HG03521 (cell line): ENCODE results near the gene MT1B.
"Not testable (repeated sequence)": the region's sequence is repeated elsewhere in the genome, so short reads cannot be mapped to it uniquely, and the experiment has no call there.

Source experiments
- ATAC-seq: cut with Tn5 transposase; IDR thresholded peaks from one replicate; pipeline ENCODE4 v1.9.1; 2021; ENCODE audit warnings: mild to moderate bottlenecking, moderate library complexity; ENCODE audit not compliant: unreplicated experiment

Gene MT1B

DNA sequence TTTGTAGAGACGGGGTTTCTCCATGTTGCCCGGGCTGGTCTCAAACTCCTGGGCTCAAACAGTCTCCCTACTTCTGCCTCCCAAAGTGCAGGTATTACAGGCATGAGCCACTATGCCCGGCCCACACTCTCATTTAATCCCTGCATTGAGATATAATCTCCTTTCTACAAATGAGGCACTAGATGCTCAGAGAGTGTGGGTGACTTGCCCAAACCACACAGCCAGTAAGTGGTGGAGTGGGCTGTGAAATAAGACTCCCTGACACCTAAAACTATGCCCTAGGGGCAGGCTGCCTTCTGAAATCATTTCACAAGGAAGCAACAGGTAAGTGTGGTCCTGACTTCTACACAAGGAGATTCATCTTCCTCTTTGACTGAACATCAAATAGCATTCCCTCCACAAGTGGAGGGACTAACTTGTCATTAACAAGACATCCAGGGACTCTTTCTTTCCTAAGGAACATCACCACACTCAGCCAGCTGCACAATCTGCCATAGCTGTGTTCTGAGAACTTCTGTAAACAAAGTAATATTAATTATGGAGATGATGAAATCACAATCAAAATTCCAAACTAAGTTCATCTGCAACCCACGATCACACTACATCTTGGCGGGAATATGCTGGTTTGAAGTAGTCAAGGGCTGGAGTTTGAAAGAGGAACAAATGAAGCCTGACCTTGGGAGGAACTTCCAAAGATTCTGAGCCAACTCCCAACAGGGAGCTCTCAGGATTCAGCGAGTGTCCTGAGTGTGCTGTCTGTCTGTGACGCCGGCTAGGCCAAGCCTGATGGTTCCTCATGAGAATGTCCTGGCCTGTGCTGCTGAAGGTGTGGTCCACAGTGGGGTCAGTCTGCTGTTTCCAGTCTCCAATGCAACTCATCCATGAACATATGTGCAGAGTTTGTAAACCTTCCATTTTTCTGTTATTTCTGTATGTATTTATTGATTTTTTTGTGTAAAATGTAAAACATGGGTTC lies 13.9 kb downstream of the MT1B start:
- ATAC-seq = not testable (repeated sequence)

DNA sequence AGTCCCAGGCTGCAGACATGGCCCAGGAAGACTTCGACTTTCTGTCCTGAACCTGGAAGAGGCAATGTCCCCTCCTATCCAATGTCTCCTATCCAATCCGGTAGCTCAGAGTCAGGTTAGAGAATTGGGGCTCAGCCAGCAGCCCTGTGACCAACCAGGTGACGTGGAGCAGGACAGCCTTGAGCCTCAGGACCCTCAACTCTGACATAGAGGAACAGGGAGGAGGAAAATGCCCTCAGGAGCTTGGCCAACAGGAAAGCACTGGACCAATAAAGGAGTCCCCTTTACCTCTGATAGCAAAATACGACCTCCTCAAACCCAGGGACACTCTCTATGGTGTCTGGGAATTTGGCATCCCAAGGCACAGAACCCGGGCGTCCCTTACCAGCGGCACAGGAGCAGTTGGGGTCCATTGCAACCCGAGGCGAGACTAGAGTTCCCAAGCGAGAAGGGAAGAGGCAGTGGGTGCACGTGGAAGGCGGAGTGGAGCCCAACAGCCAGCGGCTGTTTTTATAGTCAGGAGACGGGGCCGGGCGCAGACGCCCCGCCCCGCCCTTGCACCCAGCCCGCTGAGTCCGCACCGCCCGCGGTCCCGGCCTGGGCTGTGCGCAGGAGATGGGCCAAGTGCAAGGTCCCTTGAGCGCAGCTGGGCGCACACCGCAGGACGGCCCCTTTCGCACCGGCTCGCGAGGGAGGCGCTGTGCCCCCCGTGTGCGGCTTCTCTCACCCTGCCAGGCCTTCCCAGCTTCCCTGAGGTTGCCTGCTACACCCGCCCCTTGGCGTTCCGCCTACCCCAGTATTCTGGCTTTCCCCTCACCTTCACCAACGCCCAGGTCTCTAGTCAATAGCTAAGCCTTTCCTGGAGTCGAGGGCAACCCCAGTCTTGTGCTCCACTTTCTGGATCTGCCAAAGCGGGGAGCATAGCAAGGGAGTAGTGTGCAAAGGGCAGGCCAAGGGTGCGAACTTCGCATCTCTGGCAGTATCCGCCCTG lies 16.2 kb downstream of the MT1B start, which contains the start of gene MT1G:
TSS of gene MT1G (minus strand) at position 485 of the 991 bp plus-strand sequence. CDS start at position 413, 72 bp downstream.
- no peak for ATAC-seq

DNA sequence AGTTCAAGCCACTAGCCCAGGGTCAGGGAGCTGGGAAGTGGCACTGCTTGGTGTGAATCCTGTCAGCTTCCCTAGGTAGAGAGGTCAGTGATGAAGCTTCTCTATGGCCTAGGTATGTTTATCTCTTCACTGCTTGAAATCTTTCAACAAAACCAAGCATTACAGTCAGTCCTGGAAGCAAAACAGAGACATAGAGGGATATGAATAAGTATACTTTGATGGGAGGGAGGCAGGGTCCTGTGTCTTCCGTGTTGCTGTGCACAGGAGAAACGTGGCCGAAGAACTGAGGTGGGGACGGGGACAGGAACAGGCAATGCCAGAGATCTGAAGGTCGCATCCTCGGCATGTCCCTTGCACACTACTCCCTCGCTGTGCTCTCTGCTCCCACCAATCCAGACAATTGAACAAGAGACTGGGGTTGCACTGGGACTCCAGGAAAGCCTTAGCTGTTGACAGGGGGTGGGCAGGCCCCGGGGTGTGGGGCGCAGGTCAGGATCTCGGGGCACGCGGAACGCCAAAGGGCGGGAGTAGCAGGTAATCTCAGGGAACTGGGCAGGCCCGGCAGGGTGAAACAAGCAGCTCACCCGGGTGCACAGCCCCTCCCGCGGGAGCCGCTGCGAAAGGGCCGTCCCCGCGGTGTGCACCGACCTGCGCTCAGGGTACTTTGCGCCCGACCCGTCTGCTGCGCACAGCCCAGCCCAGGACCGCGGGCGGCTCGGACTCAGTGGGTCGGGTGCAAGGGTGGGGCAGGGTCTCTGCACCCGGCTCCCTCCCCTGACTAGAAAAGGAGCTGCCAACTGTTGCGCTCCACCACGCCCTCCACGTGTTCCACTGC lies 17.5 kb downstream of the MT1B start, which contains the start of gene MT1H:
TSS of gene MT1H (plus strand) at position 810 of the 835 bp plus-strand sequence. CDS start 71 bp downstream, outside the sequence.
- no peak for ATAC-seq

DNA sequence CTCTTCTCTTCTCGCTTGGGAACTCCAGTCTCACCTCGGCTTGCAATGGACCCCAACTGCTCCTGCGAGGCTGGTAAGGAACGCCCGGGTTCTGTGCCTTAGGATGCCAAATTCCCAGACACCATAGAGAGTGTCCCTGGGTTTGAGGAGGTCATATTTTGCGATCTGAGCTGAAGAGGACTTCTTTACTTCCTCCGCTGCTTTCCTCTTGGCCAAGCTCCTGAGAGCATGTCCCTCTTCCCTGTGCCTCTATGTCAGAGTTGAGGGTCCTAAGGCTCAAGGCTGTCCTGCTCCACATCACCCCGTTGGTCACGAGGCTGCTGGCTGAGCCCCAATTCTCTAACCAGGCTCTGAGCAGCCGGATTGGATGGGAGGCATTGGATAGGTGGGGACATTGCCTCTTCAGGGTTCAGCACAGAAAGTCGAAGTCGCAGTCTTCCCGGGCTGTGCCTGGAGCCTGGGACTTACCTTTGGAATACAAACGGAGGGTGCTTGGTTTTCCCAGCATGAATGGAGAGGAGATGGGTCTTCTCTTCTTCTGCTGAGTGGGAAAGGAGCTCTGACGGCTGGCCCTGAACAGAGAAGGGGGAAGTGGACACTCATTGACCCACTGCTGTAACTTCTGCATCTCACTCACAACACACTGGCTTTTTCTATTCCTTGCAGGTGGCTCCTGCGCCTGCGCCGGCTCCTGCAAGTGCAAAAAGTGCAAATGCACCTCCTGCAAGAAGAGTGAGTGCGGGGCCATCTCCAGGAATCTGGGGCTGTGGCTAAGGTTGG lies 18.3 kb downstream of the MT1B start:
- no peak for ATAC-seq

DNA sequence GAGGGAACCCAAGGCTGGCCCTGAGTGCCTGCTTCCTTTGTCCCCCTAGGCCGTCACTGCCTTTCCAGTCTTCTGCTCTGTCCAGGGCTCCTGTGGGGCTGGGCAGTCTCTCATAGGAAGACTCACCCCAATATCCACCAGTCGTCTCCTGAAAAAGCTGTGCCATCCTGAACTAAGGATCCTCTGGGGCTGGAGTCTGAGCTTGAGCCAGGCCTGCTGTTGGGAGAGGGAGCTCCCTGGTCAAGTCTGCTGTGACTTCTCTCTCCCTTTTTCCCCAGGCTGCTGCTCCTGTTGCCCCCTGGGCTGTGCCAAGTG lies 18.9 kb downstream of the MT1B start:
- ATAC-seq = no peak

DNA sequence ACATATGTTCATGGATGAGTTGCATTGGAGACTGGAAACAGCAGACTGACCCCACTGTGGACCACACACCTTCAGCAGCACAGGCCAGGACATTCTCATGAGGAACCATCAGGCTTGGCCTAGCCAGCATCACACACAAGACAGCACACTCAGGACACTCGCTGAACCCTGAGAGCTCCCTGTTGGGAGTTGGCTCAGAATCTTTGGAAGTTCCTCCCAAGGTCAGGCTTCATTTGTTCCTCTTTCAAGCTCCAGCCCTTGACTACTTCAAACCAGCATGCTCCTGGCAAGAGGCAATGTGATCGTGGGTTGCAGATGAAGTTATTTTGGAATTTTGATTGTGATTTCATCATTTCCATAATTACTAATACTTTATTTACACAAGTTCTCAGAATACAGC lies 20.0 kb downstream of the MT1B start:
- not testable (repeated sequence) for ATAC-seq

DNA sequence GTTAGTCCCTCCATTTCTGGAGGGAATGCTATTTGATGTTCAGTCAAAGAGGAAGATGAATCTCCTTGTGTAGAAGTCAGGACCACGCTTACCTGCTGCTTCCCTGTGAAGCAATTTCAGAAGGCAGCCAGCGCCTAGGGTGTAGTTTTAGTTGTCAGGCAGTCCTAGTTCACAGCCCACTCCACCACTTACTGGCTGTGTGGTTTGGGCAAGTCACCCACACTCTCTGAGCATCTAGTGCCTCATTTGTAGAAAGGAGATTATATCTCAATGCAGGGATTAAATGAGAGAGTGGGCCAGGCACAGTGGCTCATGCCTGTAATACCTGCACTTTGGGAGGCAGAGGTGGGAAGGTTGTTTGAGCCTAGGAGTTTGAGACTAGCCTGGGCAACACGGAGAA lies 20.5 kb downstream of the MT1B start:
- not testable (repeated sequence) for ATAC-seq

DNA sequence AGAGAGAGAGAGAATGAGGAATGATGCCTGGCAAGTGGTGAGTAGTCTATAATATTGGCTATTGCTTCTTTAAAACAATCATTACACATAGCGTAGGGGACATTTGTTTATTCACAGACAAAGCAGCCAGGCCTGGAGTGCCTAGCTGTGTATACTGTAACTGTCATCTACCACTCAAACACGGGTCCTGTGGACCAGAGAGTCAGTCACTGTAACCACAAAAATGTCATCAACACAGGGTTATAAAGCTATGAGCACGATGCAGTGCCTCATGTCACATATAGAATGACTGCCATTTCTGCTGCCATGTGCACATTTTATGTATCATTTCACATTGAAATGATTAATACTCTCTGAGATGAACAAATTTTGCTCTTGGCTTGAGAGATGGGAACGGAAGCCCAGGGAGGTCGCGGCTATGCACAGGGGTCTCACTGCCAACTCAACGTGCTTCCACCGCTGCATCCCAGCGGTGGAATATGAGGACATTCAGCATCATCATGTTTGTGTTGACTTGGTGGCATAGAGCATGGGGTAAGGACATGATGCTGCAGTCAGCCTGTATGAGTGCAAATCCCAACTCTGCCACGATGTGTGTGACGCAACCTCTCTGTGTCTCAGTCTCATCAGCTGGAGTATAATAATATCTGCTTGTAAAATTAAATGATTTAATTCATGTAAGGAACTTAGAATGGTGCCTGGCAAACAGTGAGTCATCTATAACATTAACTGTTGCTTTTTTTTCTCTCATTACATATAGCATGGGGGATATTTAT lies 21.3 kb downstream of the MT1B start:
- no peak for ATAC-seq

DNA sequence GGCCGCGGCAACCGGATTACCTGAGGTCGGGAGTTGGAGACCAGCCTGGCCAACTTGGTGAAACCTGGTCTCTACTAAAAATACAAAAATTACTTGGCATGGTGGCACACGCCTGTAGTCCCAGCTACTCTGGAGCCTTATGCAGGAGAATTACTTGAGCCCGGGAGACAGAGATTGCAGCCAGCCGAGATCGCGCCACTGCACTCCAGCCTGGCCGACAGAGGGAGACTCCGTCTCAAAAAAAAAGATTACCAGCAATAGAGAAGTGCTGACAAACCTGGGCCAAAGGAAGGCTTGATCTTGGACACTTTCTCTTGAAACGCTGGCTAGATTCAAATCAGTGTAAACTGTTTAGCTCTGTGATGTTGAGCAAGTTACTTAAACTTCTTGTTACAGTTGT lies 22.2 kb downstream of the MT1B start:
- no peak for ATAC-seq

DNA sequence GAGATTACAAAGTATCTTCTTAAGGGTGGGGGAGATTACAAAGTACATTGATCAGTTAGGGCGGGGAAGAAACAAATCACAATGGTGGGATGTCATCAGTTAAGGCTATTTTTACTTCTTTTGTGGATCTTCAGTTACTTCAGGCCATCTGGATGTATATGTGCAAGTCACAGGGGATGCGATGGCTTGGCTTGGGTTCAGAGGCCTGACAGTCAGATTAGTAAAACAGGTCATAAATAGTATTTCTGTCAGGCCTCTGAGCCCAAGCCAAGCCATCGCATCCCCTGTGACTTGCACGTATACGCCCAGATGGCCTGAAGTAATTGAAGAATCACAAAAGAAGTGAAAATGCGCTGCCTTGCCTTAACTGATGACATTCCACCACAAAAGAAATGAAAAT lies 22.9 kb downstream of the MT1B start:
- not testable (repeated sequence) for ATAC-seq

DNA sequence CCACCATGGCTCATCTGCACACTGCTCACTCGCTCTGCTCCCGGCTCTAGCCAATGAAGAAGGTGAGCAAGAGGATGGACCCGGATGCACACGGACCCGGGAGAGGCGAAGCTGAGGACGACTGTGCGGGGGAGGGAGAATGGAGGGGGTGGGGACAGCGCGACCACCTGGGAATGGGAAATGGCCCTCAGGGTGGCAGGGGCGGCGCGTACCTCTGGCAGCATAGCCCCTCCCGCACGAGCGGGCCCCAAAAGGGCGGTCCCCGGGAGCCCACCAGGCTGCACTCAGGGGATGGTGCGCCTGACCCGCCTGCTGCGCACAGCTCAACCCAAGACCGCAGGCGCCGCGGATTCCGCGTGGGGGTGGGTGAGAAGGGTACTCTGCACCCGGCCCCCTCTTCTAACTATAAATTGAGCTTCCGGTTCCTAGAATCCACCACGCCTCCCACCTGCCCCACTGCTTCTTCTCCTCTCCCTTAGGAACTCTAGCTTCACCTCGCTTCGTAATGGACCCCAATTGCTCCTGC lies 24.1 kb downstream of the MT1B start:
- ATAC-seq = no peak

DNA sequence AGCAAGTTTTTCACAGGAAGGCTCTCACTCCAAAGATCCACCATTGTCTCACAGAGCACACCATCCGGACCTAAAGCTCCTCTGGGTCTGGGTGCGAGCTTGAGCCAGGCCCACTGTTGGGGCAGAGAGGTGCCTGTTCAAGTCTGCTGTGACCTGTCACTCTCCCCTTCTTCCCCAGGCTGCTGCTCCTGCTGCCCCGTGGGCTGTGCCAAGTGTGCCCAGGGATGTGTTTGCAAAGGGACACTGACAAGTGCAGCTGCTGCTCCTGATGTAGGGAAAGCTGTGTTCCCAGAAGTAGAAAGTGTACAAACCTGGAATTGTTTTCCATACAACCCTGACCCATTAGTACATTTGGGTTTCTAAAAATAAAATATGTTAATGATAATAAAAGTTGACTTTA lies 25.8 kb downstream of the MT1B start:
- ATAC-seq = no peak

DNA sequence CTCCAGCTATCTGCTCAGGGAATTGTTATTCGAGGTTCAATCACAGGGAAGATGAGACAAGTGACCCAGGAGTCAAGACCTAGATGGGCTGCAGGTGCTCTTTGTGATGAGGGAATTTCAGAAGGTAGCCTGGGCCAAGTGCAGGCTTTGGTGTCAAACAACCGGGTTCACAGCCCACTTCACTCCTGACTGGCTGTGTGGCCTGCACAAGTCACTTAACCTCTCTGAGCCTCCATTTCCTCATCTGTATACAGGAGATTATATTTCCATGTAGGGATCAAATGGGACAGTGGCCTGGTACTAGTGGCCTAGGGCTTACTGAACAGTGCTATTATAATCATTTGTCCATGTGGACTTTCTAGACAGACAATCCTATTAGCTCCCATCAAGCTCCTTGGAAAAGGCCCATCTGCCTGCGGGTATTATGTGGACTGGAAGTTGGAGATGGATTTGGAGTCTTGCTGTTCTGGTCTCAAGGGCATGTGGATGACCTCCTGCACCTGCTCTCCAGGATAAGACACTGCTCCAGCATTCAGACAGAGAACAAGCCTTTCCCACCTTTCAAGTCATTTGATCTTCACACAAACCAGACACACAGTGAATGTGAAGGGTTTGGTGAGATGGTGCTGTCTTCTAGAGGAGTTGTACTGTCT lies 27.5 kb downstream of the MT1B start:
- no peak for ATAC-seq

DNA sequence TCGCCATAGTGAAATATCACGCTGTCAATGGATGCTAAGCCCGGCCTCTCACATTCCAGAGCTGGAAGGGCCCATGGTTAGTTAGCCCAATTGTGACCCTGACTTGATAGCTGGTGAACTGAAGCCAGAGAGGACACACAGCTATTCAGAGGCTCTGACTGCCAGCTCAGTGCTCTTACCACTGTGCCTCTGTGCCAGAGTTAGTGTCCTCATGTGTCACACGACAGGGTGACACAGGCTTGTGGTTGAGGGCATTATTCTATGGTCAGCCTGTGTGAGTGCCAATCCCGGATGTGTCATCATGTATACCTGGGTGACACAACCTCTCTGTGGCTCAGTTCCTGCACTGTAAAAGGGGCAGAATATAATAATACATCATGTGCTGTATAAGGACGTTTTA lies 28.1 kb downstream of the MT1B start:
- ATAC-seq = no peak

DNA sequence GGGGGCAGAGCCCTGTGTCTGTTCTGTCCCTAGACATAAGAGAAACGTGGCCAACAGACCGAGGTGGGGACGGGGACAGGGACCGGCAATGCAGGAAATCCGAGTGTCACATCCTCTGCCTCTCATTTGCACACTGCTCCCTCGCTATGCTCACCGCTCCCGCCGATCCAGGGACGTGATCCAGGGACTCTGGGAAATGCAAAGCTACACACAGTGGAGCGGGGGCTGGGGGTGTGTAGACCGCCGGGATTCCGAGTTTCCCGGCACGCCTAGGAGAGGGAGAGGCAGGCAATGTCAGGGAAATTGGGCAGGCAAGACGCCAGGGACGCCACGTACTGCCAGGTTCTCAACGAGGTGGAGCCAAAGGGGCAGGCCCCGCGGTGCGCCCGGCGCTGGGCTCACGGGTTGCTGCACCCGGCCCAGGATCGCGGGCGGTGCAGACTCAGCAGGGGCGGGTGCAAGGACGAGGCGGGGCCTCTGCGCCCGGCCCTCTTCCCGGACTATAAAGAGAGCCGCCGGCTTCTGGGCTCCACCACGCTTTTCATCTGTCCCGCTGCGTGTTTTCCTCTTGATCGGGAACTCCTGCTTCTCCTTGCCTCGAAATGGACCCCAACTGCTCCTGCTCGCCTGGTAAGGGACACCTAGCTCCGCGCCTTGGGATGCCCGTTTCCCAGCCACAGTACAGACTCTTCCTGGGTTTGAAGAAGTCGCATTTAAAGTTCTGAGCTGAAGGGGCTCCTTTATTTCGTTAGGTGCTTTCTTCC lies 30.4 kb downstream of the MT1B start, which contains the start of gene MT1X:
TSS of gene MT1X (plus strand) at position 532 of the 764 bp plus-strand sequence. CDS start at position 603, 71 bp downstream.
- peak; percentile 97 for ATAC-seq

DNA sequence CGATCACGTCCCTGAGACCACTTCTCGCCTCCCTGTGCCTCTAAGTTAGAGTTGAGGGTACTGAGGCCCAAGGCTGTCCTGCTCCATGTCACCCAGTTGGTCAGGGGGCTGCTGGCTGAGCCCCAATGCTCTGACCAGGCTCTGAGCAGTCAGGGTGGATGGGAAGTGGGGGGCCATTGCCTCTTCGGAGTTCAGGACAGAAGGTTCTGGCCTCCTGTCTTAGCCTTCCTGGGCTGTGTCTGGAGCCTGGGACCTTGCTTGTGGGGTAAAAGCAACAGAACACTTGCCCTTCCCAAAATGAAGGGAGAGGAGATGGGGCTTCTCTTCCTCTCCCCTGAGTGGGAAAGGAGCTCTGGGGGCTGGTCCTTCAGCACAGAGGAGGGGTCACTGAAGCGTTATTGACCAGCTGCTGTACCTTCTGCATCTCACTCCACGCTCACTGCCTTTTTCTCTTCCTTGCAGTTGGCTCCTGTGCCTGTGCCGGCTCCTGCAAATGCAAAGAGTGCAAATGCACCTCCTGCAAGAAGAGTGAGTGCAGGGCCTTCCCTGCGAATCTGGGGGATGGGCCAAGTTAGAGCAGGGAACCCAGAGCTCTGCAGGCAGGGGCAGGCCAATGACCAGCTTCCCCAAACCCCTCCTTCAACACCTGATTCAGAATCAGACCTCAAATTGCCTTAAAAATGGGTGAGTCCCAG lies 31.2 kb downstream of the MT1B start:
- ATAC-seq = peak; percentile 8
